Endodermal cell (in vitro differentiated cells): Measurements from ENCODE around the gene CLDN15. TPM values are rescaled to one million over a fixed set of nuclear protein-coding genes. Genes with fewer than 3 reads are reported as not detected.

Experiments used
- DNase-seq: peaks from one replicate; pipeline ENCODE4 v3.0.0-alpha.2; 2017
- H3K27ac ChIP-seq: 2 replicates; pipeline ENCODE4 v1.5.1; 2013; ENCODE audit warnings: mild to moderate bottlenecking, low read depth, low read length, moderate library complexity
- H3K27me3 ChIP-seq: 2 replicates; pipeline ENCODE4 v1.6.1; 2013; ENCODE audit warnings: mild to moderate bottlenecking, low read length, moderate library complexity; ENCODE audit not compliant: insufficient read depth, control insufficient read depth, poor library complexity, severe bottlenecking
- H3K36me3 ChIP-seq: 2 replicates; pipeline ENCODE4 v1.7.0; 2013; ENCODE audit warnings: mild to moderate bottlenecking, low read length, moderate library complexity; ENCODE audit not compliant: control insufficient read depth, insufficient read depth
- H3K4me1 ChIP-seq: one replicate; pipeline ENCODE4 v1.7.0; 2013; ENCODE audit warnings: low read length; ENCODE audit not compliant: control insufficient read depth, insufficient read depth
- H3K4me3 ChIP-seq: 2 replicates; pipeline ENCODE4 v1.5.1; 2013; ENCODE audit warnings: mild to moderate bottlenecking, low read length, moderate library complexity
- H3K9ac ChIP-seq: 2 replicates; pipeline ENCODE4 v1.6.1; 2013; ENCODE audit warnings: mild to moderate bottlenecking, low read length, moderate library complexity; ENCODE audit not compliant: poor library complexity, severe bottlenecking; ENCODE audit errors: extremely low read depth
- H3K9me3 ChIP-seq: 2 replicates; pipeline ENCODE4 v1.6.1; 2013; ENCODE audit warnings: mild to moderate bottlenecking, low read length, moderate library complexity; ENCODE audit not compliant: control insufficient read depth
- H3K27ac Mint-ChIP-seq: 2 replicates; pipeline ENCODE4 v1.8.0; 2020; ENCODE audit warnings: mixed read lengths
- H3K27me3 Mint-ChIP-seq: 2 replicates; pipeline ENCODE4 v1.8.0; 2021; ENCODE audit warnings: mild to moderate bottlenecking, mixed read lengths; ENCODE audit not compliant: insufficient read depth
- H3K36me3 Mint-ChIP-seq: 2 replicates; pipeline ENCODE4 v1.8.0; 2020; ENCODE audit warnings: low read depth, mixed read lengths
- H3K4me1 Mint-ChIP-seq: 2 replicates; pipeline ENCODE4 v1.8.0; 2020; ENCODE audit warnings: mixed read lengths
- H3K4me3 Mint-ChIP-seq: 2 replicates; pipeline ENCODE4 v1.8.0; 2020; ENCODE audit warnings: mild to moderate bottlenecking, moderate library complexity, mixed read lengths
- H3K9me3 Mint-ChIP-seq: 2 replicates; pipeline ENCODE4 v1.8.0; 2020; ENCODE audit warnings: mild to moderate bottlenecking, mixed read lengths
- WGBS, 2 experiments: methylation state at CpG; one replicate each; pipeline versions ENCODE4 v1.1.5 to v1.1.7; 2013; ENCODE audit warnings: missing lambda C conversion rate in 2 of 2, mixed read lengths in 1 of 2; ENCODE audit not compliant: insufficient coverage in 1 of 2, insufficient read length in 1 of 2; 5-methylcytosine and 5-hydroxymethylcytosine counted together
- total RNA-seq, 2 donors: library from RNA; stranded (reverse); fragmentation: NEBNext Ultra II Directional in 1 of 2; extraction: Animal tissue kit (Norgen Biotek cat#: 25700) in 1 of 2; gene quantifications; 2 replicates in 1 of 2; 3 replicates in 1 of 2; pipeline ENCODE4 v1.2.1, GENCODE V29; 2021
- TF ChIP-seq, protein P1 (sequence below): fragments of 200-600 bp; sonication (generic); conservative IDR thresholded peaks from 2 replicates; pipeline ENCODE4 v1.5.0; 2021; ENCODE audit warnings: antibody characterized with exemption, mild to moderate bottlenecking

Gene CLDN15
- total RNA-seq, 2 donors from 2014 or later, result 6.0 to 7.1 TPM

DNA sequence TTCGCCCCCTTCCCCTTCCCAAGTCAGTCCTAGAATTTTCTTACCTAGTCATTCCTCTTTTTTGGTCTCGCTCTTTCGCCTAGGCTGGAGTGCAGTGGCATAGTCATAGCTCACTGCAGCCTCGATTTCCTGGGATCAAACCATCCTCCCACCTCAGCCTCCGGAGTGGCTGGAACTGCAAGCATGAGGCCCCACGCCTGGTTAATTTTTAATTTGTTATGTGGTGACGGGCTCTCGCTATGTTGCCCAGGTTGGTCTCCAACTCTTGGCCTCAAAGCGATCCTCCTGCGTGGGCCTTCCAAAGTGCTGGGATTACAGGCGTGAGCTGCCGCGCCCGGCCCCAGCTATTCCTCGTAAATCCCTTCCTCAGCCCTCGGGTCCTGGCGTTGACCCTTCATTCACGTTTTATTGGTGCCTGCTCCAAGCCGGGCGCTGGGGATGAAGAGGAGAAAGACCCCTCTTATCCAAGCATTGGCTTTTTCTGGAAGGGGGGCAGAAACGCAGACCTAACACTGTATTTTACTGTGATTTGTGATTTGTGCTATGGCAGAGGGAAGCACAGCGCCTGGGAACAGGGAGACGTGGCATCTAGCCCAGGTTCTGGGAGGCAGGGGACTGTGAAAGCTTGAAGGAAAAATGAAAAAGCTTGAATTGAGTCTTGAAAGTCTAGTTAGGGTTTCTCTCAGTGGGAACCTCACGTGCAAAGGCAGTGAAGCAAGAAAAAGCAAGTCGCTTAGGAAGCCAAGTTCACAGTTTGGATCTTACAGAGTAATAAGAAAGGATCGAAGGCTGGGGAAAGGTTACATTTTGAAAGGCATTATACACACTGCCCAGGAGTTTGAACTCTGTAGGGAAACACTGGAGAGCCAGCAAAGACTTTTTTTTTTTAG, 19.1 kb downstream of the CLDN15 start:
- Mint-ChIP-seq H3K4me1 (peaks cover 13% of the 10 kb centered on the region), H3K27me3 (no peaks in the 10 kb centered on the region), H3K36me3 (peaks cover 36% of the 10 kb centered on the region), H3K4me3 (peak overlapping the region; percentile 96), H3K9me3 (no peaks in the 10 kb centered on the region), H3K27ac (peak overlapping the region; percentile 93)
- Histone ChIP-seq H3K4me3 (peak overlapping the region; percentile 99), H3K4me1 (no peaks in the 10 kb centered on the region), H3K27me3 (no peaks in the 10 kb centered on the region), H3K9ac (peak overlapping the region; percentile 94), H3K9me3 (no peaks in the 10 kb centered on the region), H3K36me3 (peaks cover 14% of the 10 kb centered on the region), H3K27ac (no peak overlapping the region)
- TF ChIP-seq, protein P1, sequence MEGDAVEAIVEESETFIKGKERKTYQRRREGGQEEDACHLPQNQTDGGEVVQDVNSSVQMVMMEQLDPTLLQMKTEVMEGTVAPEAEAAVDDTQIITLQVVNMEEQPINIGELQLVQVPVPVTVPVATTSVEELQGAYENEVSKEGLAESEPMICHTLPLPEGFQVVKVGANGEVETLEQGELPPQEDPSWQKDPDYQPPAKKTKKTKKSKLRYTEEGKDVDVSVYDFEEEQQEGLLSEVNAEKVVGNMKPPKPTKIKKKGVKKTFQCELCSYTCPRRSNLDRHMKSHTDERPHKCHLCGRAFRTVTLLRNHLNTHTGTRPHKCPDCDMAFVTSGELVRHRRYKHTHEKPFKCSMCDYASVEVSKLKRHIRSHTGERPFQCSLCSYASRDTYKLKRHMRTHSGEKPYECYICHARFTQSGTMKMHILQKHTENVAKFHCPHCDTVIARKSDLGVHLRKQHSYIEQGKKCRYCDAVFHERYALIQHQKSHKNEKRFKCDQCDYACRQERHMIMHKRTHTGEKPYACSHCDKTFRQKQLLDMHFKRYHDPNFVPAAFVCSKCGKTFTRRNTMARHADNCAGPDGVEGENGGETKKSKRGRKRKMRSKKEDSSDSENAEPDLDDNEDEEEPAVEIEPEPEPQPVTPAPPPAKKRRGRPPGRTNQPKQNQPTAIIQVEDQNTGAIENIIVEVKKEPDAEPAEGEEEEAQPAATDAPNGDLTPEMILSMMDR, result no peak
- DNase-seq, result no peak
- 15 to 18% methylated on average over 20 to 26 of the region's 26 CpGs for WGBS, 2 experiments

DNA sequence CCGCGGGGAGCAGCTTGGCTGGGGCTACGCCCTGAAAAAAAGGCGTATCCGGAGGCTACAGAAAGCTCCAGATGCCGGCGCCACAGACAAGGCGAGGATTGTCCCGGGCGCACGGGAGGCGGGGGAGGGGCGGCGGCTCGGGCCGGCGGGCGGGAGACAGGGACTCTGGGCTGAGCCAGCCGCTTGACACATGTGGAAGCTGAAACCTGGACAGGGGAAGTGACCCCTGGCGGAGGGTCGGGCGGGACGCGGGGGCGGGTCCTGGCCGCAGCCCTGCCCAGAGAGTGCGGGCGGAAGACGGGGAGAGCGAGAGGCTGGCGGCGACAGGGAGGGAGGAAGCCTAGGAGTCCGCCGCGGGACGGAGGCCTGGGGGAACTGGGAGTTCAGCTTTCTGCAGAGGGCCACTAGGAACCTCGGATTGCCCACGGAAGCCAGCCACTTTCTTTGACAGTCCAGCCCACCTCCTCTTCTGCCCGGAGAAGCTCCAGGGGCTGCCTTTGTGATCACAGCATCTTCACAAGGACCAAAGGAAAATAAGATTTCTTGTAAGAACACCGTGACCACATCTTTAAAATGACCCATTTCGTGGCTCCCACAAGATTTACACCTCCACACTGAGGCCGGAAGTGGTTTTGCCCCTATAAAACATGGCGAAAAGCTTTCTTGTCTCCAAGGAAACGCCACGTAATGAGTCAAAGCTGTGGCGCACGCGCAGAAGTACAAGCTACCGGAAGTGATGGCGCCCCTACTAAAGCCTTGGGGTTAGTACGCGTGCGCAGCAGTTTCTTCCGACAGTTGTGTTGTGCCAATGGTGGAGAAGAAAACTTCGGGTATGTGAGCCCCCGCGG, 20.0 kb downstream of the CLDN15 start, which contains the start of the genes PLOD3 and ZNHIT1:
Gene PLOD3 (minus strand): TSS at position 194 of the 848 bp plus-strand sequence. CDS start 307 bp downstream, outside the sequence.
Gene ZNHIT1 (plus strand): TSS at position 778 of the 848 bp plus-strand sequence. CDS start 31 bp downstream, at position 809.
- Histone ChIP-seq H3K27ac (peak within 1 kb of the TSS; percentile 88), H3K4me1 (no peaks in the 10 kb centered on the region), H3K9me3 (no peaks in the 10 kb centered on the region), H3K36me3 (peaks cover 7% of the 10 kb centered on the region), H3K4me3 (peak within 1 kb of the TSS; percentile 99), H3K9ac (peak within 1 kb of the TSS; percentile 94), H3K27me3 (no peaks in the 10 kb centered on the region)
- H3K4me1 Mint-ChIP-seq, result peaks cover 13% of the 10 kb centered on the region
- peak within 1 kb of the TSS; percentile 96 for H3K4me3 Mint-ChIP-seq
- peak within 1 kb of the TSS; percentile 94 for H3K27ac Mint-ChIP-seq
- H3K9me3 Mint-ChIP-seq, result no peaks in the 10 kb centered on the region
- 0 to 1% methylated on average over 32 to 57 of the region's 57 CpGs for whole genome bisulfite sequencing, 2 experiments
- H3K27me3 Mint-ChIP-seq, result no peaks in the 10 kb centered on the region
- TF ChIP-seq, protein P1, result peak; percentile 68
- peak; percentile 97 for DNase-seq
- peaks cover 29% of the 10 kb centered on the region for H3K36me3 Mint-ChIP-seq

DNA sequence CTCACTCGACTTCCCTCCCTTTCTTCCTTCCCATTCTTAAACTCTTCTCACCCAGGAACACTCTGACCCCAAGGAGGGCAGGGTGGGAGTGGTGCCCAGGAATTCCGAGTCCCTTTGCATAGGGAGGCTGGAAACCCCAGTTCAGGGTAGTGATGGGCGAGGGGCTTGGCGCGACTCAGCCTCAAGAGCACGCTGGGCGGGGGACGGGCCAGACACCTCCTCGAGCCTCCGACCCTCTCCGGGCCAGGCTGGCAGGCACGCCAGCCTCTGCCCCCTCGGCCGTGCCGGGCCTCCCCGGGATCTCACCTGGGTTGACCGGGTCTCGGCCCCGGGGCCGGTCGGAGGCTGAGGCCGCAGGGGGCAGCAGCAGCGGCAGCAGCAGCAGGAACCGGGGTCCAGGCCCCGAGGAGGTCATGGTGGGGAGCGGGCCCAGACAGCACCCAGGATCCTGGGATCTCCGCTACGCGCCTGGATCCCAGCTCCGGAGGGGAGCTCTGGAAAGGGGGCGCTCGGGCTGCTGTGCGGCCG, 20.7 kb downstream of the CLDN15 start:
- Histone ChIP-seq H3K9ac (peak overlapping the region; percentile 94), H3K4me1 (no peaks in the 10 kb centered on the region), H3K36me3 (peaks cover 7% of the 10 kb centered on the region), H3K27me3 (no peaks in the 10 kb centered on the region), H3K9me3 (no peaks in the 10 kb centered on the region), H3K4me3 (peak overlapping the region; percentile 99), H3K27ac (peak overlapping the region; percentile 1)
- H3K9me3 Mint-ChIP-seq, result no peaks in the 10 kb centered on the region
- 2% methylated on average over 13 to 34 of the region's 34 CpGs for WGBS, 2 experiments
- peaks cover 13% of the 10 kb centered on the region for H3K4me1 Mint-ChIP-seq
- peak overlapping the region; percentile 75 for H3K27ac Mint-ChIP-seq
- H3K4me3 Mint-ChIP-seq, result peak overlapping the region; percentile 96
- H3K36me3 Mint-ChIP-seq, result peaks cover 24% of the 10 kb centered on the region
- TF ChIP-seq, protein P1, result no peak
- DNase-seq, result no peak
- no peaks in the 10 kb centered on the region for H3K27me3 Mint-ChIP-seq
